Hepatocyte (in vitro differentiated cells): ENCODE results near the gene SMAD3. TPM values are rescaled to one million over a fixed set of nuclear protein-coding genes. Genes with fewer than 3 reads are reported as not detected.
A peak's percentile ranks its signal among the peaks of the same experiment; 100 is the strongest.

Source experiments
- DNase-seq: peaks from one replicate; pipeline ENCODE4 v3.0.0-alpha.2; 2016; ENCODE audit warnings: low spot score
- H2AFZ ChIP-seq: fragments of 200-600 bp; sonication (generic); 2 replicates; pipeline ENCODE4 v1.6.0; 2016; ENCODE audit warnings: antibody characterized with exemption, mild to moderate bottlenecking
- H3K27ac ChIP-seq: fragments of 200-600 bp; sonication (generic); 2 replicates; pipeline ENCODE4 v1.5.1; 2016; ENCODE audit warnings: mild to moderate bottlenecking
- H3K27me3 ChIP-seq: fragments of 200-600 bp; sonication (generic); 2 replicates; pipeline ENCODE4 v1.6.1; 2016
- H3K36me3 ChIP-seq: fragments of 200-600 bp; sonication (generic); replicated peaks from 2 replicates; pipeline ENCODE4 v1.5.1; 2016; ENCODE audit warnings: low read depth; ENCODE audit not compliant: insufficient read depth
- H3K4me1 ChIP-seq: fragments of 200-600 bp; sonication (generic); 2 replicates; pipeline ENCODE4 v1.5.1; 2016; ENCODE audit warnings: mild to moderate bottlenecking, moderate library complexity; ENCODE audit not compliant: insufficient read depth
- H3K4me2 ChIP-seq: fragments of 200-600 bp; sonication (generic); 2 replicates; pipeline ENCODE4 v1.6.0; 2016
- H3K4me3 ChIP-seq: fragments of 200-600 bp; sonication (generic); 2 replicates; pipeline ENCODE4 v1.5.1; 2016; ENCODE audit warnings: mild to moderate bottlenecking
- H3K79me2 ChIP-seq: fragments of 200-600 bp; sonication (generic); 2 replicates; pipeline ENCODE4 v1.6.0; 2017; ENCODE audit warnings: mild to moderate bottlenecking
- H3K9me2 ChIP-seq: fragments of 200-600 bp; sonication (generic); replicated peaks from 2 replicates; pipeline ENCODE4 v1.6.0; 2017; ENCODE audit warnings: mild to moderate bottlenecking; ENCODE audit not compliant: insufficient read depth
- H3K9me3 ChIP-seq: fragments of 200-600 bp; sonication (generic); 2 replicates; pipeline ENCODE4 v1.5.1; 2016; ENCODE audit warnings: low read depth, mild to moderate bottlenecking
- H4K20me1 ChIP-seq: fragments of 200-600 bp; sonication (generic); 2 replicates; pipeline ENCODE4 v1.6.0; 2016; ENCODE audit warnings: mild to moderate bottlenecking; ENCODE audit not compliant: insufficient read depth, poor library complexity, severe bottlenecking
- EZH2 ChIP-seq: fragments of 200-600 bp; sonication (generic); IDR thresholded peaks from 2 replicates; pipeline ENCODE4 v1.6.1; 2016; ENCODE audit warnings: antibody characterized with exemption, mild to moderate bottlenecking, borderline replicate concordance
- EZH2phosphoT487 ChIP-seq: fragments of 200-600 bp; sonication (generic); IDR thresholded peaks from one replicate; pipeline ENCODE4 v1.6.1; 2018; ENCODE audit warnings: antibody characterized with exemption, mild to moderate bottlenecking, low read depth, moderate library complexity; ENCODE audit not compliant: unreplicated experiment, severe bottlenecking
- WGBS: methylation state at CpG from one replicate; pipeline ENCODE4 v1.1.6; 2016; ENCODE audit warnings: low lambda C conversion rate; ENCODE audit errors: missing lambda C conversion rate; 5-methylcytosine and 5-hydroxymethylcytosine counted together
- polyA plus RNA-seq: library from polyadenylated mRNA; unstranded; fragments of >200 nt; fragmentation: Nextera tagmentation; extraction: Ambion mirVana; gene quantifications from 2 replicates; pipeline ENCODE4 v1.2.1, GENCODE V29; 2016
- total RNA-seq: library from RNA; depleted of rRNA; stranded (reverse); fragments of >200 nt; gene quantifications from 2 replicates; pipeline ENCODE4 v1.2.3, GENCODE V29; 2014
- TF ChIP-seq, protein P1 (sequence below): fragments of 200-600 bp; sonication (generic); IDR thresholded peaks from 2 replicates; pipeline ENCODE4 v1.5.1; 2016; ENCODE audit warnings: antibody characterized with exemption, mild to moderate bottlenecking; ENCODE audit not compliant: poor library complexity

Gene SMAD3
- total and polyA plus RNA-seq, 2 experiments from 2014 or later = 24.7 to 32.2 TPM

DNA sequence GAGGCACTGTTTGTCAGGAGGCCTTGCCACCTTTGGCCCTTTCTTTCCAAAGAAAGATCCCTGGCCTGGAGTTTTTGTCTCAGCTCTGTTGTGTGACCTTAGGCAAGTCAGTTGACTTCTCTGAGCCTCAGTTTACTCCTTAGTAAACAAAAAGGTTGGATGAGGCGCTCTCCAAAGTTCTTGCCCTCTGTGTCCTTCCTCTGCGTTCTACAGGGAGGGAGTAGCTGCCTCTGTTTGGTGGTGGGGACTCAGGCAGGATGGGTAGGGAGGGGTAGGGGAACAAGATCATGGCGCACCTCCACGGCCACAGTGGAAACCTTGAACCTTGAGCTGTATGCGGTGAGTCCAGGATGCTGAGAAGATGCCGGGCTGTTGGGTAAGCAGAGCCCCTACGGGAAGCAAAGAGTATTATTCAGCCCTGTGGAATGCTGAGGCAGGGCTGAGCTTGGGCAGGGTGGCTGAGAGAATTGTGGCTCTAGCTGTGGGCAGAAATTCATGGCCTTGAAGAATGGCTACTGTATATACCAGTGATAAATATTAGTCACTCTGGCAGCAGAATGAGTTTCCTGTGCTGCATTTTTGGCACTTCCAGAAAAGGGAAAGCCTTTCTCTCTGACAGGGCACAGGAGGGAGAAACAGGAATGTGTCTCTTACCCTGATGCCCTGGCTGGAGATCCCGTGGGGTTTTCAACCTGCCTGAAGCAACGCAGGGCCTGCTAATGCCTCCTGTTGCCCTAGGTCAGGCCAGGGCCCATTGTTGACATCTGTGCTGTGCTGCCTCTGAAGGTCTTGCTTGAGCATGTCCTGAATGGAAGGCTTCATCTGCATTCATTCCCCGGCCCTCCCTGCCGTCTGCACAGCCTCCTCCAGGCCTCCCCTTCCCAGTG is 39.9 kb downstream of the SMAD3 start:
- Histone ChIP-seq H3K27ac (peak overlapping the region; percentile 83), H3K4me2 (peak overlapping the region; percentile 0), H3K4me3 (no peak overlapping the region), H3K79me2 (peaks cover 89% of the 10 kb centered on the region), H3K27me3 (no peaks in the 10 kb centered on the region), H4K20me1 (peaks cover 55% of the 10 kb centered on the region), H2AFZ (no peak overlapping the region), H3K9me2 (no peaks in the 10 kb centered on the region), H3K9me3 (no peaks in the 10 kb centered on the region), H3K4me1 (peaks cover 44% of the 10 kb centered on the region), H3K36me3 (no peaks in the 10 kb centered on the region)
- TF ChIP-seq EZH2 = no peak
- TF ChIP-seq EZH2phosphoT487 = no peak
- TF ChIP-seq, protein P1, sequence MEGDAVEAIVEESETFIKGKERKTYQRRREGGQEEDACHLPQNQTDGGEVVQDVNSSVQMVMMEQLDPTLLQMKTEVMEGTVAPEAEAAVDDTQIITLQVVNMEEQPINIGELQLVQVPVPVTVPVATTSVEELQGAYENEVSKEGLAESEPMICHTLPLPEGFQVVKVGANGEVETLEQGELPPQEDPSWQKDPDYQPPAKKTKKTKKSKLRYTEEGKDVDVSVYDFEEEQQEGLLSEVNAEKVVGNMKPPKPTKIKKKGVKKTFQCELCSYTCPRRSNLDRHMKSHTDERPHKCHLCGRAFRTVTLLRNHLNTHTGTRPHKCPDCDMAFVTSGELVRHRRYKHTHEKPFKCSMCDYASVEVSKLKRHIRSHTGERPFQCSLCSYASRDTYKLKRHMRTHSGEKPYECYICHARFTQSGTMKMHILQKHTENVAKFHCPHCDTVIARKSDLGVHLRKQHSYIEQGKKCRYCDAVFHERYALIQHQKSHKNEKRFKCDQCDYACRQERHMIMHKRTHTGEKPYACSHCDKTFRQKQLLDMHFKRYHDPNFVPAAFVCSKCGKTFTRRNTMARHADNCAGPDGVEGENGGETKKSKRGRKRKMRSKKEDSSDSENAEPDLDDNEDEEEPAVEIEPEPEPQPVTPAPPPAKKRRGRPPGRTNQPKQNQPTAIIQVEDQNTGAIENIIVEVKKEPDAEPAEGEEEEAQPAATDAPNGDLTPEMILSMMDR = no peak
- WGBS = 58% methylated on average over 11 of the region's 11 CpGs
- DNase-seq = peak; percentile 75

DNA sequence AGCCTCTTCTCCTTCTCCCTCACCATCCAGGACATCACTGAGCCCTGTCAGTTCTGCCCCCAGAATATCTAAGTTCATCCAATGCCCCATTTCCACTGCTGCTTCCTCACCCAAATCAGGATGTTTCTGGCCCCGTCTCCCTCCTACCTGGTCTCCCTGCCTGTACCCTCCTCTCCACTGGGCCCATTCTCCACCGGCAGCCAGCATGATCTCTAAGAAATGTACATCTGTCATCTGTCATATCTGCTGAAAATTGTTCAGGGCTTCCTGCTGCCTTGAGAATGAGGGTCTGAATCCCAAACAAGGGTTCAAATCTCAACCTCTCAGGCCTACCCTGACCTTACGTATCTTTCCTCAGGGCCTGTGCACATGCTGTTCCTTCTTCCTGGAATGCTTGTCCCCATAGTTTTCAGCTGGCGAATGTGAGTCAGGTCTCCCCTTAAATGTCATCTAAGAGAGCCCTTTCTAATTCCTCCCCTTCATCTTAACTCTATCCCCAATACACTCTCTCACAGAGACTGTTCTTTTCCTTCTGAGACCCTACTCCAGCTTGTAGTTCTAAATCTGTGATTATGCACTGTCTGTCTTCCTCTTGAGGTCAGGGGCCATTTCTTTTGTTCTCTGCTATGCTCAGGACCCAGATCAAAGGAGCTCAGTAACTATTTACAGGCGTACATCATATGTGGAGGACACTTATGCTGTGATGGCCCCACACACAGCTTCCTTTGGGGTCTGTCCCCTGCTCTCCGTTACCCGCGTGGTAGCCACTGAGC is 40.8 kb downstream of the SMAD3 start:
- 84% methylated on average over 8 of the region's 8 CpGs for WGBS
- H4K20me1 ChIP-seq = peaks cover 51% of the 10 kb centered on the region
- peaks cover 42% of the 10 kb centered on the region for H3K4me1 ChIP-seq
- peak overlapping the region; percentile 0 for H3K4me2 ChIP-seq
- no peak overlapping the region for H3K4me3 ChIP-seq
- TF ChIP-seq EZH2 (no peak), EZH2phosphoT487 (no peak)
- TF ChIP-seq, protein P1 = no peak
- DNase-seq = no peak
- H3K79me2 ChIP-seq = peaks cover 89% of the 10 kb centered on the region
- H3K27me3 ChIP-seq = no peaks in the 10 kb centered on the region
- no peak overlapping the region for H2AFZ ChIP-seq
- no peaks in the 10 kb centered on the region for H3K36me3 ChIP-seq
- no peaks in the 10 kb centered on the region for H3K9me2 ChIP-seq
- H3K9me3 ChIP-seq = no peaks in the 10 kb centered on the region
- H3K27ac ChIP-seq = peak overlapping the region; percentile 74

- no peak for DNase-seq
- TF ChIP-seq EZH2 (no peak), EZH2phosphoT487 (no peak)
- TF ChIP-seq, protein P1 = no peak
- Histone ChIP-seq H3K9me3 (no peaks in the 10 kb centered on the region), H3K4me2 (no peak overlapping the region), H2AFZ (no peak overlapping the region), H3K79me2 (peaks cover 89% of the 10 kb centered on the region), H3K4me3 (no peak overlapping the region), H3K36me3 (no peaks in the 10 kb centered on the region), H3K27ac (peak overlapping the region; percentile 74), H3K27me3 (no peaks in the 10 kb centered on the region), H3K4me1 (peaks cover 39% of the 10 kb centered on the region), H3K9me2 (no peaks in the 10 kb centered on the region), H4K20me1 (peaks cover 46% of the 10 kb centered on the region)
- 14% methylated on average over 2 of the region's 2 CpGs for whole genome bisulfite sequencing
Observed at GRCh38 chr15:67106764-67107013, 41.3 kb downstream of the SMAD3 start.
